Hematopoietic multipotent progenitor cell treated with erythropoietin and hydrocortisone succinate and interleukin-3 and kit ligand, for 6 days (in vitro differentiated cells): Measurements from ENCODE around the gene CALM1.
A peak's percentile ranks its signal among the peaks of the same experiment; 100 is the strongest.
"Not testable (repeated sequence)": the region's sequence is repeated elsewhere in the genome, so short reads cannot be mapped to it uniquely, and the experiment has no call there.

Experiments used
- DNase-seq: peaks from one replicate; pipeline ENCODE4 v3.0.0-alpha.2; 2015

The CALM1 gene

DNA sequence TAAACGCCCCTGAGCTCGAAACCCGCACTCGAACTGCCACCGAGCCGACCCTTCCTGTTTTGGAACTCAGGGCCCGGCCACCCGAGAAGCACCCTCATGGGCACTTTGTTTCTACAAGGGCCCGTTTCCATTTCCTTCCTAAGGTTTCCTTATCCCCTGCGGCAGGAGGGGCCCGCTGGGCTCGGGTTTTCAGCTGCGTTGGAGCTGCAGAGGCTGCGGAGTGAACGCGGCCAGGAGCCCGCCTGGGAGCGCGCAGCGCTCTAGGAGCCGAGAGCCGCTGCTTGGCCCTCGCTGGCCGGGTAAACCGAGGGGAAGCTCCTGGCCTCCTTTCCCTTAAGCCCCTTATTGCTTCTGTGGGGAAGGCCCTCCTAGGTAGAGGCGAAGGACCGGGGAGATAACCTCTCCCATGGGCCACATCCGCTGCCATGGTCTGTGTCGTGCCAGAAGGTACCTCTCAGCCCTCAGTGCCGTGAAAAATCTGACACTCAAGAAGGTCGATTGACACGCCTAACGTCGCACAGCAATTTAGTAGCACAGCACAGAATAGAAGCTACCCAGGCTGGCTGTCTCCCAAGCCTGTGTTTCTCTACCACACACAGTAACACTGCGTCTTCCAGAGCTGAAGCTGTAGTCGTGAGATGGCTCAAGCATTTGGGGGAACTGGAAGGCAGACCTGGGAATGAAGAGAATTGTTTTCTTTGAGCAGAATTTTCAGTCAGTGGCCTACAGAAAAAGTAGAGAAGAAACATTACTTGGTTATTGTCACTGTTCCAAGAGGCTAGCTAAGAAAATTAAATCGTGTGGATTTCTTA is 12.9 kb upstream of the CALM1 start:
- peak; percentile 77 for DNase-seq

DNA sequence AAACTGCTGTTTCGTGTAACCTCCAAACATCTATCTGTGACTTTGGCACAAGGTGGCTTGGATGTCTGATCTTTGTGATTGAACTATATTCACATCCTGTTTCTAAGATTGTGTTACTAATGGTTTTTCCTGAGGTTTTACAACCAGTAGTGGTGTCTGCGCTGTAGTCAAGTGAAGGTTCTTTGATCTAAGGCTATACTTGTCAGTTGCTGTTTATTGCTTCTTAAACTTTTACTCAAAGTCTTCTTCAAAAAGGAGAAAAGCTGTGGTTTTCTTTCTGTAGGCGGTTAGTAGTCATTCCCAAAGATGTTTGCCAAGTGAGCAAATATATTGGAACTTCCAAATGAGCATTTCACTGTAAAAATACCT is 12.3 kb upstream of the CALM1 start:
- no peak for DNase-seq

DNA sequence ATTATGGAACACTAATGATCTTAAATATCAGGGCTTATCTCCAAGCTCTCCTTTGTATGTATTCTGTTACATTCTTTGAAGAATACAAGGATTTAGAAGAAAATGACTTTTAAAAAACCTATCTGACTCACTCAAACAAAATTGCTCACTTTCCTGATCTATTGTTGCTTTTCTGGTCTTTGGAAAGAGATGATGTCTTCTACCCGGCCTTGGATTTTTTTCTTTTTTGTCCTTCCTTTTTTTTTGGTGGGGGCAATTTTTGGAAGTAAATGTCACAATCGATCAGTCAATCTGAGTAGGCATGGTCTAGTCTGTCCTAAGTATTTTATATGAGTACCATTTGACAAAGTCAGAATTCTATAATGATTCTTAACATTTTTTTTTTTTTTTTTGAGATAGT is 10.5 kb upstream of the CALM1 start:
- no peak for DNase-seq

DNA sequence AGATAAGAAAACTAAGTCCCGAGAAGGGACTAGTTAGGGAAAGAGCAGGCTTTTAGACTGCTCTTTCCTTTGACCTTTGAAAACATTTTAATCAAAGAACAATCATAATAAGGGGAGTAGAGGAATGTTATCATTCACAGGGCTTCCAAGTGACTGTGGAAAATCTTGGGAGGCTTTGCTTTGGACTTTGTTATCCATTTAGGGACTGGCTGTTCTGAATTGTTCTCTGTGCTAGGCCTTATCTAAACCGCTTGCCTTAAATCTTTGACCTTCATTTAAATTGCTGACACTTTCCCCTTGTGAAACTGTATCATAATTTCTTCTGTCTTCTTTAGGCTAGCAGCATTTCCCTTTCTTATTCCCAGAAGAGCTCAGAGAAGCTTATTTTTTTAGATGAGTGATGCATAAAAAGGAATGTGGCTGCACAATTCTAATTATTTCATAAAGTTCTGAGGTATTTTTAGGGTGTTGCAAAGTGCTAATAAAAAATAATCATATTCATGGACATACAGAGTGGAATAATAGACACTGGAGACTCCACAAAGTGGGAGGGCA is 9.5 kb upstream of the CALM1 start:
- DNase-seq: no peak

DNA sequence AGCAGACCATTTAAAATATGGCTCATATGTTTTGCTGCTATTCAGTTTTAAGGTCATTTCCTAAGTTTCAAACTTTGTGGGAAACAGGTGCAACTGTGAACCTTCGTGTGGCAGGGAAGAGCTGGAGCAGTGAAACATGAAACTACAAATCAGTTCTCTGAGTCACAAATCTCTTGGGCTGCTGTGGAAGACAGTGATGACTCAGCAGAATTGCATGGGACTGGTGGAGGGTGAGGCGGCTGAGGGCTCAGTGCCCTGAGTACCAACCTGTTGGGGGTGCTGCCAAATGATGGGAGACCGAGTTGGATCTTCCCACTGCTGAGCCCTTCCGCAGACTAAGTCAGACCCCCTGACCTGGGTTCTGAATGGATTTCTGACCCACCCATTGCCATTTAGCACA is 8.4 kb upstream of the CALM1 start:
- peak; percentile 67 for DNase-seq

DNA sequence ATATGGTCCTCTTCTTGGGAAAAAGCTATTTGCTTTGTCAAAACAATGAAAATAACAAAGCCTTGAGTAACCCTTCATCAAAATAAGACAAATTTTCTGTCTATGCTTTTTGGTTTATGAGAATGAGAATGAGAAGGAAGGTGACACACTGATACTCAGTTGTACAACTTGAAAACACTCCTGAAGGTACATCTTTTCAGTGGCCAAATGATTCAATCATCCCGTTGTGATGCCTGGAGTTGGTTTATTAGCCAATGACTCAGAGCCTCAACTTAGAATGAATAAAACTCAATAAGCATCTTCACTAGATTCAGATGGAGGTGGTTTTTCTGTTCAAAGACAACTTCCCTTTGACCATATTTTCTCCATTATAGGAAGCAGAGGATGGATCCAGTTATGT is 7.8 kb upstream of the CALM1 start:
- DNase-seq: no peak

DNA sequence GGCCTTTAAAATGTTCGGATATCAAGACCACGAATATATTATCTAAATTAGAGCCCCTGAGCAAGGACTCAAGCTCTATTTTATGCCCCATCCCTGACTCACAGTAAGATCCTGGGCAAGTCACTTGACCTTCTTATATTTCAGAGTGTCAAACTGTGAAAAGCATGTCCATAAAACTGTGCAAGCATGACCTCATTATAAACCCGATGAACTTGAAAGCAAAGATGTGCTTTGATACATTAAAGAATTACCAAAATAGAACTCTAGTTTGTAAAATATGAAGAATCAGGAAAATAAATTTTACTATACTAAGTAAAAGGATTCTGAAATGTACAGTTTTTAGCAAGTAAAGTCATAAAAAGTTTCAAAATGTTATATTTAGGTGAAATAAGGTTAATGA is 2.9 kb upstream of the CALM1 start:
- no peak for DNase-seq

DNA sequence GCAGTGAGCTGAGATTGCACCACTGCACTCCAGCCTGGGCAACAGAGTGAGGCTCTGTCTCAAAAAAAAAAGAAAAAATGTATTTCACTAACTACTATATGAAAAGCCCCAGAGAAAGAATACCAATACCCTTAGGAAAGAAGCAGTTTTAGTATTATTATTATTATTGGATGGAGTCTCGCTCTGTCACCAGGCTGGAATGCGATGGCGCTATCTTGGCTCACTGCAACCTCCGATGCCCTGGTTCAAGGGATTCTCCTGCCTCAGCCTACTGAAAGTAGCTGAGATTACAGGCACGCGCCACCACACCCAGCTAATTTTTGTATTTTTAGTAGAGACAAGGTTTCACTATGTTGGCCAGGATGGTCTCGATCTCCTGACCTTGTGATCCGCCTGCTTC is 2.0 kb upstream of the CALM1 start:
- DNase-seq: not testable (repeated sequence)

DNA sequence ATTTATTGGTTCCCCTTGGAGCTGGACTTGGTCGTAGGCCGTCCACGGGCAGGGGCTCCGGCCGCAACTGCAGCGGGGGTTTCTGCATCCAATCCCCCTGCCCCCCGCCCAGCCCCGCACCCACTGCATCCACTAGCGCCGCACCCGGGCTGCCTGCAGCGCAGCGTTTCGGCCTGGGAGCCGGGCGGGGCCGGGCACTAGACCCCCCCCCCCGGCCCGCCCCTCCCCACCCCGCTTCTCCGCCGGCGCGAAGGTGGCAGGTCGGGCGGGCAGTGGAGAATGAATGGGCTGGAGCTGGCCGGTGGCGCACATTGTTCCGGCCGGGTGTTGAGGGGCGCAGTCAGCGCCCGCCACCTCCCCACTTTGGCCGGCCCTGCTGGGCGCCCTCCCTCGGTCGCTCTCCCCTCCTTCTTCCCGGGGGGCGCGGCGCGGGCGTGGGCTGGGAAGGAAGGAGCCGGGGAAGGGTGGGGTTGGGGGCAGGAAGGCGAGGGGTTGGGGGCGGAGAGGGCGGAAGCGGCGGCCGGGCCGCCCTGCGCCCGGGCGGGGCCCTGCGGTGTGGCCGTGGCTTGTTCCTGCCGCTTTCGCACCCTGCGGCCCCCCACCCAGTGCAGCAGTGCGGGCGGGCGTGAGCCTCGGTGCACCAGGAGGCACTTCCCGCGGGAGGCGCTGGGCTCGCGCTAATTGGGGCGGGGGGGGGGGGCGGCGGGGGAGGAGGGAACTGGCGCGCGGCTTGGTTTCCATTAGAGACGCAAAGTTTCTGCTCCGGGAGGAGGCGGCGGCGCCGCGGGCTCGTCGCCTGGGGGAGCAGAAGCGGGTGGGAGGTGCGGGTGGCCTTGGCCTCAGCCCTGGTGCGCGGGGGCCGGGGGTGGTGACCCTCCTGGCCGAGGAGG is 841 bp downstream of the CALM1 start:
- peak; percentile 73 for DNase-seq

DNA sequence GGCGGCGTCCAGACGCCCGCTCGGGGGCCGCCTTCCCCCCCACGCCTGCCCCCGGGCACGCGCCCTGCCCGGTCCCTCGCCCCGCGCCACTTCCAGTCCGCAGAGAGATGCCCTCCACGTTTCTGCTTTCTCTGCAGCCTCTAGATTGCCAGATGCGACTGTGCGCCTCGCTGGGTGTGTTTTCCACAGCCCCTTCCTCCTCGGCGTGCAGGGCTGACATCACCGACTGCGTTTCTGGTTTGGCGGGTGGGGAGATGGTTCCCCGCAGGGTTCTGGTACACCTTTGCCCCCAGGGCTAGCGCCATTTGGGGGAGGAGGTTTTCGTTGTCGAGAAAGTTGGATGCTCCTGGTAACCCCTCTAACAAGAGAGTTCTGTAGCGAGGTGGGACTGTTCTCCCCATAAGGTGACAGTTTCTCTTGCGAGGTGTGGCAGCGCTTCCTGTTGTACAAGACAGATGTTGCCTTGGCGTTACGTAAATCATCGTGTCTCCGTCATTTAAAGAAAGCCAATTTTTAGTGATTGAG is 1.5 kb downstream of the CALM1 start:
- peak; percentile 66 for DNase-seq

DNA sequence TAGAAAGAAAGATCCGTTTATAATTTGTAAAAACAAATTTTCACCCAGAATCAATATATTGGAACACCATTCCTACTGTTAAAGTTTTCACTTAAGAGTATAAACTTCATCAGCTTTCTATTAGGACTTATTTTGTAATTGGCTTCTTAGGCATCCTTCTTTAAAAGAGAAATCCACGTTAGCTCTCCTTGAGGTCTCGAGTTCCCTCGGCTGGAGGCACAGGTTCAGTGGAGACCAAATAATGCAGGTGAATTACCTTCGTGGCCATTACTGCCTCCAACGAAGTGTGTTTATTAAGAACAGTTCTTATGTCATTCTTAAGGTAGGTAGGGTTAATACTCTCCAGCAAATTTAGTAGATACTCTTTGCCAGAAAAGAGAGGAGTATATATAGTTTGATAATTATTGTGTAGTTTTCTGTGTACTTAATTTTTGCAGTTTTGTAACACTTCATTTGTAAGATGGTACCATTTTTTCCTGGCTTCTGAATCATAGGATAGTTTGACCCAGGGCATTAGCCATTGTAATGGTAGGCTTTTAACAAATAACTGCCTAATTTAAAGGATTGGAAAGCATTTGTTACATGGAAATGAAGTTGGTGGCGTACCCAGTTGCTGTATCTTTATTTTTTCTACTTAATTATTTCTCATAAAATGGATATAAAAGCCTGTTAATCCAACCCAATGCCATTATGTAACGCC is 2.2 kb downstream of the CALM1 start:
- no peak for DNase-seq

DNA sequence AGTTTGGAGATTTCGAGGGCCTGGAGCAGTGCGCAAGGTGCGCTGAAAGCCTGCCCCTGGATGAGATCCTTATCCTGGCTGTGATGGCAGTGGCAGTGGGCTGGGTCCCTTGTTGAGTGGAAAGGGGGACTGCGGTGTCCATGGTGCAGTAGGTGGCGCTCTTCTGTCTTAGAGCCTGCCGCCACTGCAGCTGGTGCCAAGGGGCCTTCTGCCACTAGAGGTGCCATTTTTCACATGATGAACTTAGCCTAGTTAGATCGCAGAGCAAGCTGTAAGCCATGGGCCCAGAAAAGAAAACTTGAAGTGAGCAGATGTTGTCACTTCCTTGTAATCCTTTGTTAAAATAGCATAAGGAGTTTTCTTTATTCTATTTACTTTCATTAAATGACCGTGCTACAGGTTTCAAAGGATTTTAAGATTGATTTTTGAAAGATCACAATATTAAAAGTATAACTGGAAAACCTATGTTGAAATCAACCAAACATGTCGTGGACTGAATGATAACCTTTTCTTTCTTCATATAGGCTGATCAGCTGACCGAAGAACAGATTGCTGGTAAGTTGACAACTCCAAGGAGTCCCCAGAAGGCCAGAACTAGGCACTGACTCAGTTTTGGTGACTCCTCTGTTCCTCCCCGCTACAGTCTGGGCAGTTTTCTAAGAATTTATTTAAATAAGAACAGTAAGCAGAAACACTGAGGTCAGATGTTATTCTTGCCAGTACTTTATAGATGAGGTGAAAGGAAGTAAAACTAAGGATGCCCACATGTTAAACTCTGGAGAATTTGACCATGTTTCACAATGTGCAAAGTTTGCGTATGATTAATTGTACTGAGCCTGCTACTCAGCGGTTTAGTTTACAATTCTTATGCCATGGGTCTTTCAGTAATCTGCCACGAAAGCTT is 3.0 kb downstream of the CALM1 start:
- DNase-seq: peak; percentile 99

DNA sequence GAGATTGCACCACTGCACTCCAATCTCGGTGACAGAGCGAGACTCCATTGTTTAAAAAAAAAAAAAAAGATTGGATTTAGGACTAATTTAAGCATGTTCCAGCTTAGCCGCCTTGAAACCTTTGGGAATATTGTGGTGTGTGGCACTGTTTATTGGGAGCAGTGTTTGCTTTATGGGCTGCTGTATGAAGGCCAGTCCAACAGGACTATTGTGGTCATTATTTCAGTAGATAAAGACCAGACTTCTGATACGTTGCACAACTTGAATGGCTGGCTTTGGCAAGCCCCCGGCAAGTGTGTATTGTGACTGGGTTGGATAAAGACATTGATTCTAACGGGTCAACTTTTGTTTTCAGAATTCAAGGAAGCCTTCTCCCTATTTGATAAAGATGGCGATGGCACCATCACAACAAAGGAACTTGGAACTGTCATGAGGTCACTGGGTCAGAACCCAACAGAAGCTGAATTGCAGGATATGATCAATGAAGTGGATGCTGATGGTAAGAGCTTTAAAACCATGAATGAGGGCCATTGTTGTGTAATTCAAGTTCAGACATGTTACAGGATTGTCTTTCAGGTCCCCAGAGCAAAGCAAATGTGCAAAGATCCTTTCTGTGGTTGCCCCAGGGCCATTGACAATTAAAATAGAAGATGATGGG is 4.2 kb downstream of the CALM1 start:
- DNase-seq: no peak

DNA sequence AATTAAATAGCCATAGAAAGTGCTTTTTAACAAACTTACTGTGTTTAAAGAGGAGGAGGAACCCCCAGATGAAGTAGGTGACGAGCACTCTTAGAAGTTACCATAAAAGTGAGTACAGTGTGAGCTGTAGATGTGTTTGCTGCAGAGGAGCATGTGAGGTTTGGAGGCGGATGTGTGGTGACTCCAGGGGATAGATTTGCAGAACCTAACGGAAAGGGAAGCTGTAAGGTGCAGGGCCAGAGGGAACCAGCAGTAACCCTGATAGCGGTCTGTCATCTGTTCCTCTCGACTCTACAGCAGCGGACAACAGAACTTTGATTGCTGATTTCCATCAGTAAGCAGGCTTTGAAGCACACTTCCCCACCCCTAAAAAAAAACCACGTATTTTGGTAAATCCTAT is 5.2 kb downstream of the CALM1 start:
- DNase-seq: peak; percentile 54

DNA sequence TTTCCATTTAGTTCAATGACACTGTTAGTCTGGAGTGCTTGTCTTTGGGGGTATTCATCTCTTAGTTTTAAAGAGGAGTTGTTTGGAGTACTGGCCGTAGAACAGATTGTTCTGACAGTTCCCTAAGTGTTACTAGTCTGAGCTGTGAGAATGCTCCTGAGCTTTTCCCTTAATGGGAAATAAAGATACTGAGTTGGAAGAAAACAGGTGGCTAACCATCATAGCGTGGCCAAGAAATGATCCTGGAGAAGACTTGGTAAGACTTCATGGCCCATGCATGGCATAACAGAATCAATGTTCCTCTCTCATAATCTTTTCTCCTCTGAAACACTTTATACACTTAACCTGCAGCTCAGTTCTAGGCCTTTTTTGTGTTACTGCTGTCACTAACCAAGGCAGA is 6.2 kb downstream of the CALM1 start:
- DNase-seq: no peak

DNA sequence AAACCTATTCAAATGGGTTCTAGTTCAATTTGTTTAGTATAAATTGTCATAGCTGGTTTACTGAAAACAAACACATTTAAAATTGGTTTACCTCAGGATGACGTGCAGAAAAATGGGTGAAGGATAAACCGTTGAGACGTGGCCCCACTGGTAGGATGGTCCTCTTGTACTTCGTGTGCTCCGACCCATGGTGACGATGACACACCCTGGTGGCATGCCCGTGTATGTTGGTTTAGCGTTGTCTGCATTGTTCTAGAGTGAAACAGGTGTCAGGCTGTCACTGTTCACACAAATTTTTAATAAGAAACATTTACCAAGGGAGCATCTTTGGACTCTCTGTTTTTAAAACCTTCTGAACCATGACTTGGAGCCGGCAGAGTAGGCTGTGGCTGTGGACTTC is 8.3 kb downstream of the CALM1 start:
- DNase-seq: no peak

DNA sequence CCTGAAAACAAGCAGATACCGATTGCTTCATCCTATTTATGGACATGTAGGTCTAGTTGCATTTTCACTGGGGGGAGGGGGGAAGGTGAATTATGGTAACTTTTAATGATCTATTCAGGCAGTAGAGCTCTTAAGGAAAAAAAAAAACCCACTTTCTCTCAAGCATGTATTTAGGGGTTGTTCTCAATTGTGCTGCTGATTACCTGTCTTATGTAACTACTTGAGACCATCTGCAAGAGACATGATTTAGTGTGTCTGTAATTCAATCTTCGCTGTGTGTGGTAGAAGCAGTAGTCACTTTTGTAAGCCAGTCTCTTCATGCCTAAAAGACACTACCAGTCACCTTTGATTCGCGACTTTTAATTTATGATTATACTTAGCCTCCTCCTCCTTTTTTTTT is 8.9 kb downstream of the CALM1 start:
- DNase-seq: no peak

DNA sequence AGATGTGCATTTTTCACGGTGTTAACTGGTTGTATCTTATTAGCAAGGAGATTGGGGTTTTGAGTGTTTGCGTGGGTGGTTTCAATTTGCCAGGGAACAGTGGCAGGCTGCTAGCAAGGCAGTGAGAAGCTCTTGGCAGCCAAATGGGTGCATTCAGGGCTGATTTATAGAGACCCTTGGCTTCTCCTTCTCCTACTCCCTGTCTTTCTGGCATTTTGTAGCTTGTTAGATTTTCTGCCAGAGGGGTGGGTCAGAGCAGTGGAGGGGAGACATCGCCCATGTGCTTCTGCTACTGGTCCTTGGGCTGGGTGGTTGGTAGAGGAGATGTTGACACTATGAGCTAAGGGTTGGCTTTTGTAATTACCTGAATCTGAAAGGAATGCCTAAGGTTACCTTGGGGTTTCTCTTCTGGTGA is 9.6 kb downstream of the CALM1 start:
- no peak for DNase-seq

DNA sequence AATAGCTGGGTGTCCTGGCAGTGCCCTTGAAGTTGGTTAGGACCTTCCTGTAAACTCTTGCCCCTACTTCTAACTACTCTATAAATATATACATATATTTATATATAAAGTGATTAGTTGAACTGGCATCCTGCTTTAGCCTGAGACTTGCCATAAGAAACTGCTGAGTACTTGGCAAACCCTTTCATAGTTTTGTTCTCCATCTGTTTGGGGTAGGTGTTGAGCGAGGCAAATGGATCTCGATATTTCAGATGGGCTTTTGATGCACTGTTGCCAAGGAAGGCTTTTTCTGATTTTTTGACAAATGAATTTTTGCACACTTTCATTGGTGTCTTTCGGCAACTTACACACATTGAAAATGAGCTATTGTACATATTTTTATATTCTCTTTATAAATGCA is 10.4 kb downstream of the CALM1 start:
- DNase-seq: no peak

DNA sequence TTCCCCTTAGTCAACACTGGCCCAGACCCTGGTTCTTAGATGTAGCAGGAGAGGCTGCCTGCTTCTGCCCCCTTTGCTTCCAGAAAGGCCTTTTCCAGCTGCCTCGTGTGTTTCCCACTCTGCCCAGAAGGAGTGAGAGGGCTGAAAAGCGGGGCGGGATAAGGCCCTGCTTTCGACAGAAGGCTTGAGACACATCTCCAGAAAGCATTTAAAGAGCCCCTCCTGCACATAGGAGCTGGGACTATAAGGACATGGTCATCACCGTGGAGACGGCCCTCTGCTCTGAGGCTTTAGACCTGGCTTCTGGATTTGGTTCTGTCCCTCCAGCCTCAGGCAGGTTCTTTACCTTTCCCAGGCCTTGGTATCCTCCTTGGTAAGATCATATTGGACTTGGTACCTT is 11.9 kb downstream of the CALM1 start:
- DNase-seq: no peak

DNA sequence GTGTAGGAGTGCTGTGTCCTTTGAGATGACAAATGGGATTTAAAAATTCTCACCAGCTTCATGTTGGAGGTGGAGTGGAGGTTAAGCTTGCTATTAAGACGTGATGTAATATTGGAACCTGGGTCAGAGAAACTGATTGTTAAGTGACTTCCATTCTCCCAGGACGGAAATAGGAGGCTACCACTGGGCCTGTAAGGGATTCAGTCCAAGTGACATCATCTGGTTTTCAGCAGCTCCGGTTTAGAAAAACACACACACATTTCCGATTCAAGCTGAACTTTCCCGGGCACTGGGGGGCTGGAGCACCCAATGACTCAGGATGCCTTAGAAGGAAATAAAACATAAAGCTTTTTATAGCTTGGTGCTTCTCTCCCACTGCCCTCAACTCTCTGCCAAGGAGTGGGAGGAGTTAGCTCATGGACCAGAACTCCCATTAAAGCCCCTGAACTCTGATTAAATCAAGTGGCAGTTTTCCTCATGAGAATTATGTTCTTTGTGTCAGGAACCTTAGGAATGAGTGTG is 12.4 kb downstream of the CALM1 start:
- DNase-seq: no peak
